ENCODE results near the gene RAB1A. TPM values are rescaled to one million over a fixed set of nuclear protein-coding genes. Genes with fewer than 3 reads are reported as not detected.

The RAB1A gene
- total and polyA plus RNA-seq, 2 of the 13 experiments (the other 11 are each of a cell fraction or from before 2014, with no cell fraction given) = 206 to 226 TPM

DNA sequence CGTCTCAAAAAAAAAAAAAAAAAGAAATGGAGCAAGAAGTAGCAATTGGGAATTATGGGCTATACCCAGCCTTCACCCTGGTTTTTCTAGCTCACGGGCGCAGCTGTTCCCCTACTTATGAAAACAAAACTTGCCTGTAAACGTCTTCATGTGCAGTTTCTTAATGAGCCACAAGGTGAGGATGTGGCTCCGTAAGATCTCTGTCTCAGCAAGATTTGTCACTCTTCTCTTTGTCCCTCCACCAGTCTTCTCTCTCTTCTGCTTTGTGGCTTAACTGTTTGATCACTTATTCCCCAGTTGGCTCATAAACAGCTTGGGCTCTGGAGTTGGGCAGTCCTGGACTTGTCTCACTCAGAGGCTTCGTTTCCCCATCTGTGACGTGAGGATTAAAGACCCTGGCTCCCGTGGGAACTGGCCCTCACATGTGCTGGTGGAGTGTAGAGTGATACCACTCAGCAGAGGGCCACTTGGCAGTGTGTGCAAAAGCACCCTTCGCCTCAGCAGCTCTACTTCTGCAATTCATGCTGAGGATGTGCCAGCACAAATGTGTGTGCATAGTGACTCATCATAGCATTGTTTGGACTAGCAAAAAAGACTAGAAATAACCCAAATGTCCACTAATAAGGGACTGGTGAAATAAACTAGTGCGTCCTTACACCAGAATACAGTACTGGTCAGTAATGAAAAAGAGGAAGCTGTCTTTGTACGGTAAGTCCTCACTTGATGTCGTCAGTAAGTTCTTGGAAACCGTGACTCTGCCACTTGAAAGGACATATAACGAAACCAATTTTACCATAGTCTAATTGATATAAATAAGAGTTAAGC is 65.0 kb downstream of the RAB1A start:
- POLR2A ChIA-PET = interaction anchor here (1.4 to 2.7 kb wide), 3 partner anchors 9 to 142 kb away, joined by 4 to 37 read pairs (median 8); partner anchors contain the start of genes CEP68 and RAB1A
- peak; percentile 68 for FAIRE-seq
- TF ChIP-seq MAFF (IDR thresholded peaks at IDR 0.05; ENCODE audit: low read depth, low read length) (peak; percentile 69), RAD21 (CRISPR knock-in tag; IDR thresholded peaks at IDR 0.05) (0 out of 2 replicates have a peak, but pooled peaks have one; percentile 13), EP300 (IDR thresholded peaks at IDR 0.05; ENCODE audit: low read depth in 2 of 2, low read length in 2 of 2) (0 out of 4 replicates have a peak, but pooled peaks of 1 of the 2 experiments have one; percentile 10), EP300 (CRISPR knock-in tag; IDR thresholded peaks at IDR 0.05; ENCODE audit: borderline replicate concordance) (no peak), ZFP36L1 (CRISPR knock-in tag; IDR thresholded peaks at IDR 0.05) (0 out of 2 replicates have a peak, but pooled peaks have one; percentile 44), NRL (CRISPR knock-in tag; IDR thresholded peaks at IDR 0.05; ENCODE audit: borderline replicate concordance) (no peak), TP53 (CRISPR knock-in tag; conservative IDR thresholded peaks at IDR 0.05) (no peak), STAG1 (CRISPR knock-in tag; IDR thresholded peaks at IDR 0.05) (peak; percentile 68)
- TF ChIP-seq, protein P1, sequence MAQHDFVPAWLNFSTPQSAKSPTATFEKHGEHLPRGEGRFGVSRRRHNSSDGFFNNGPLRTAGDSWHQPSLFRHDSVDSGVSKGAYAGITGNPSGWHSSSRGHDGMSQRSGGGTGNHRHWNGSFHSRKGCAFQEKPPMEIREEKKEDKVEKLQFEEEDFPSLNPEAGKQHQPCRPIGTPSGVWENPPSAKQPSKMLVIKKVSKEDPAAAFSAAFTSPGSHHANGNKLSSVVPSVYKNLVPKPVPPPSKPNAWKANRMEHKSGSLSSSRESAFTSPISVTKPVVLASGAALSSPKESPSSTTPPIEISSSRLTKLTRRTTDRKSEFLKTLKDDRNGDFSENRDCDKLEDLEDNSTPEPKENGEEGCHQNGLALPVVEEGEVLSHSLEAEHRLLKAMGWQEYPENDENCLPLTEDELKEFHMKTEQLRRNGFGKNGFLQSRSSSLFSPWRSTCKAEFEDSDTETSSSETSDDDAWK (CRISPR knock-in tag; IDR thresholded peaks at IDR 0.05) = no peak
- TF ChIP-seq, protein P2, sequence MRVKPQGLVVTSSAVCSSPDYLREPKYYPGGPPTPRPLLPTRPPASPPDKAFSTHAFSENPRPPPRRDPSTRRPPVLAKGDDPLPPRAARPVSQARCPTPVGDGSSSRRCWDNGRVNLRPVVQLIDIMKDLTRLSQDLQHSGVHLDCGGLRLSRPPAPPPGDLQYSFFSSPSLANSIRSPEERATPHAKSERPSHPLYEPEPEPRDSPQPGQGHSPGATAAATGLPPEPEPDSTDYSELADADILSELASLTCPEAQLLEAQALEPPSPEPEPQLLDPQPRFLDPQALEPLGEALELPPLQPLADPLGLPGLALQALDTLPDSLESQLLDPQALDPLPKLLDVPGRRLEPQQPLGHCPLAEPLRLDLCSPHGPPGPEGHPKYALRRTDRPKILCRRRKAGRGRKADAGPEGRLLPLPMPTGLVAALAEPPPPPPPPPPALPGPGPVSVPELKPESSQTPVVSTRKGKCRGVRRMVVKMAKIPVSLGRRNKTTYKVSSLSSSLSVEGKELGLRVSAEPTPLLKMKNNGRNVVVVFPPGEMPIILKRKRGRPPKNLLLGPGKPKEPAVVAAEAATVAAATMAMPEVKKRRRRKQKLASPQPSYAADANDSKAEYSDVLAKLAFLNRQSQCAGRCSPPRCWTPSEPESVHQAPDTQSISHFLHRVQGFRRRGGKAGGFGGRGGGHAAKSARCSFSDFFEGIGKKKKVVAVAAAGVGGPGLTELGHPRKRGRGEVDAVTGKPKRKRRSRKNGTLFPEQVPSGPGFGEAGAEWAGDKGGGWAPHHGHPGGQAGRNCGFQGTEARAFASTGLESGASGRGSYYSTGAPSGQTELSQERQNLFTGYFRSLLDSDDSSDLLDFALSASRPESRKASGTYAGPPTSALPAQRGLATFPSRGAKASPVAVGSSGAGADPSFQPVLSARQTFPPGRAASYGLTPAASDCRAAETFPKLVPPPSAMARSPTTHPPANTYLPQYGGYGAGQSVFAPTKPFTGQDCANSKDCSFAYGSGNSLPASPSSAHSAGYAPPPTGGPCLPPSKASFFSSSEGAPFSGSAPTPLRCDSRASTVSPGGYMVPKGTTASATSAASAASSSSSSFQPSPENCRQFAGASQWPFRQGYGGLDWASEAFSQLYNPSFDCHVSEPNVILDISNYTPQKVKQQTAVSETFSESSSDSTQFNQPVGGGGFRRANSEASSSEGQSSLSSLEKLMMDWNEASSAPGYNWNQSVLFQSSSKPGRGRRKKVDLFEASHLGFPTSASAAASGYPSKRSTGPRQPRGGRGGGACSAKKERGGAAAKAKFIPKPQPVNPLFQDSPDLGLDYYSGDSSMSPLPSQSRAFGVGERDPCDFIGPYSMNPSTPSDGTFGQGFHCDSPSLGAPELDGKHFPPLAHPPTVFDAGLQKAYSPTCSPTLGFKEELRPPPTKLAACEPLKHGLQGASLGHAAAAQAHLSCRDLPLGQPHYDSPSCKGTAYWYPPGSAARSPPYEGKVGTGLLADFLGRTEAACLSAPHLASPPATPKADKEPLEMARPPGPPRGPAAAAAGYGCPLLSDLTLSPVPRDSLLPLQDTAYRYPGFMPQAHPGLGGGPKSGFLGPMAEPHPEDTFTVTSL (CRISPR knock-in tag; IDR thresholded peaks at IDR 0.05; ENCODE audit: borderline replicate concordance) = peak; percentile 48; the same call in 1 of the 2 replicates
- TF ChIP-seq, protein P3, sequence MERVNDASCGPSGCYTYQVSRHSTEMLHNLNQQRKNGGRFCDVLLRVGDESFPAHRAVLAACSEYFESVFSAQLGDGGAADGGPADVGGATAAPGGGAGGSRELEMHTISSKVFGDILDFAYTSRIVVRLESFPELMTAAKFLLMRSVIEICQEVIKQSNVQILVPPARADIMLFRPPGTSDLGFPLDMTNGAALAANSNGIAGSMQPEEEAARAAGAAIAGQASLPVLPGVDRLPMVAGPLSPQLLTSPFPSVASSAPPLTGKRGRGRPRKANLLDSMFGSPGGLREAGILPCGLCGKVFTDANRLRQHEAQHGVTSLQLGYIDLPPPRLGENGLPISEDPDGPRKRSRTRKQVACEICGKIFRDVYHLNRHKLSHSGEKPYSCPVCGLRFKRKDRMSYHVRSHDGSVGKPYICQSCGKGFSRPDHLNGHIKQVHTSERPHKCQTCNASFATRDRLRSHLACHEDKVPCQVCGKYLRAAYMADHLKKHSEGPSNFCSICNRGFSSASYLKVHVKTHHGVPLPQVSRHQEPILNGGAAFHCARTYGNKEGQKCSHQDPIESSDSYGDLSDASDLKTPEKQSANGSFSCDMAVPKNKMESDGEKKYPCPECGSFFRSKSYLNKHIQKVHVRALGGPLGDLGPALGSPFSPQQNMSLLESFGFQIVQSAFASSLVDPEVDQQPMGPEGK (CRISPR knock-in tag; IDR thresholded peaks at IDR 0.05) = no peak

More for the DNA sequence above, 65.0 kb downstream of the RAB1A start:
- in situ Hi-C loops (cut with HindIII; ENCODE audit: extremely low pct_ligation_motif_present, low pct_unique_long_range_greater_than_20kb) (loop anchor here (25.0 kb wide), 1 partner anchor 497 kb away; no protein-coding TSS in a partner anchor), intact Hi-C loops (cut with micrococcal nuclease; ENCODE audit: unreplicated experiment) (loop anchor here (1.0 kb wide), 1 partner anchor 122 kb away; no protein-coding TSS in a partner anchor)
- ATAC-seq = peak; percentile 50
- WGBS (ENCODE audit: low lambda C conversion rate) = 88% methylated on average over 14 of the region's 14 CpGs
- Histone ChIP-seq H3K36me3 (replicated peaks in 1 of 2; ENCODE audit: control insufficient read depth in 1 of 2, insufficient read depth in 2 of 2, low read length in 2 of 2) (peaks cover 8 to 11% of the 10 kb centered on the region in 2 experiments), H2AFZ (ENCODE audit: low read length) (no peak overlapping the region), H4K20me1 (ENCODE audit: insufficient read depth, low read length) (peaks cover 4% of the 10 kb centered on the region), H3K27me3 (ENCODE audit: control insufficient read depth in 1 of 2, insufficient read depth in 2 of 2, low read length in 2 of 2) (no peaks in the 10 kb centered on the region), H3K4me2 (ENCODE audit: low read depth, low read length) (no peak overlapping the region), H3K4me3 (replicated peaks in 1 of 3; ENCODE audit: insufficient read depth in 1 of 3, low read depth in 2 of 3, low read length in 3 of 3) (no peak overlapping the region), H3K27ac (ENCODE audit: extremely low read length, insufficient read depth, low read length) (no peak overlapping the region), H3K4me1 (ENCODE audit: insufficient read depth, low read length) (peaks cover 73% of the 10 kb centered on the region), H3K9ac (ENCODE audit: insufficient read depth, low read depth, low read length) (no peak overlapping the region), H3K9me3 (ENCODE audit: low read length) (no peaks in the 10 kb centered on the region), H3K79me2 (ENCODE audit: insufficient read depth, low read length) (peaks cover 68% of the 10 kb centered on the region)
- BruUV-seq (replicated peaks) = no TSS peak
- DNase-seq (ENCODE audit: low spot score) = peak; percentile 36
- CTCF ChIA-PET (ENCODE audit: low intra/inter-chr PET ratio, low total read pairs) = interaction anchor here (1.5 kb wide), 1 partner anchor 122 kb away, joined by 7 read pairs; no protein-coding TSS in a partner anchor
